NCI-H446 (cell line): ENCODE measurements around the gene DPP8.
"Not testable (repeated sequence)": the region's sequence is repeated elsewhere in the genome, so short reads cannot be mapped to it uniquely, and the experiment has no call there.

Experiments used
- DNase-seq, 2 experiments: peaks; one replicate each; lab custom pipeline; 2025; lab: John Stamatoyannopoulos, UW

DPP8 gene

DNA sequence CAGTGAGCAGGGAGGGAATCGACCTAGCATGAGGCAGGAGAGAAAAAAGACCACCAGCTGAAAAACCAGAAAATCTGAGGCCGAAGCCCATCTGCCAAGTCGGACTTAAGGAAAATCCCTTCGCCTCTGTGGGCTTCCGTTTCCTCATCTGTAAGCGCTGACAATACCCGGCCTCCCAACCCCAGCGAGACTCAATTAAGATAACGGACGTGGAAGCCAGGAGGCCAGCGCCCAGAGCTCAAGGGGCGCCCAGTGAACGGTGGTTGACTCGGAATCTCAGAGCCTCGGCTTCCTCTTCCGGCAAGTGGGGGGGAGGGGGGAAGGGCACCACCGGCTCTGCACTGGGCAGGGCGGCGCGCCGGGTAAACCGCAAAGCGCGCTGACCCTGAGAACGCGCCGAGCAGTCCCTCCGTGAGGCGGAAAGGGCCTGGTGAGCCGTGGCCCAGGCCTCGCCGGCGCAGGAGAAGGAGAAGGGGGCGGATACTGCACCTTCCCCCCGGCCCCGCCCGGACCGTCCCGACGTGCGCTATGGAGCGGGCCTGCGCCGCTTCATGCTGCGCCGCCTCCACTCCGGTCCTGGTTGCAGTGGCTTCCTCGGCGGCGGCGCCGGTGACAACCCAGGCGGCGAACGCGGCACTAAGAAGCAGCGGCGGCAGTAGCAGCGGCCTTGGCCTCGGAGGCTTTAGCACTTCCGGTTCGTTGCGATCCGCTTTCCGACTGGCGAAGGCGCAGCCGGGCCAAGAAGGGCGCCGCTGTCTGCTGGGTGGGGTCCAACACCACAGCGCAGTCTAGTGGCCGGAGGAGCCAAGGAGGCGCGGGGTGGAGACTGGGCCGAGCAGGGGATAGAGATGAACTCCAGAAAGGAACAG, at the start of gene DPP8:
Gene DPP8 (minus strand): TSS at position 693 of the 869 bp plus-strand sequence. CDS start 5,136 bp downstream, outside the sequence.
- DNase-seq: peak; percentile 58 to 91

DNA sequence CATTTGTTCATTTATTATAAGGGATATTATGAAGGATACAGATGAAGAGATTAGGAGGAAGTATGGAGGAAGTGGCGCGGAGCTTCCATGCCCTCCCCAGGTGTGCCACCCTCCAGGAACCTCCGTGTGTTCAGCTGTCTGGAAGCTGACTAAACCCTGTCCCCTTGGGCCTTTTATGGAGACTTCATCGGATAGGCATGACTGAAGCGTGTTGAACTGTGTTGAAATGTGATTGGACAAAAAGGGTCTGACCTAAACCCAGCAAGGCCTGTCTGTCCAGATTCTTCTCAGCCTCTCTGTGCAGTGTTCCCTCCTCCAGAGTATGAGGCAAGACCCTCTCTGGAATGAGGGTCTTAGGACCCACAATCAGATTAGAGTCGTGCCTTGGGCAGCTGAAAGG, 44.4 kb upstream of the DPP8 start:
- no peak for DNase-seq

DNA sequence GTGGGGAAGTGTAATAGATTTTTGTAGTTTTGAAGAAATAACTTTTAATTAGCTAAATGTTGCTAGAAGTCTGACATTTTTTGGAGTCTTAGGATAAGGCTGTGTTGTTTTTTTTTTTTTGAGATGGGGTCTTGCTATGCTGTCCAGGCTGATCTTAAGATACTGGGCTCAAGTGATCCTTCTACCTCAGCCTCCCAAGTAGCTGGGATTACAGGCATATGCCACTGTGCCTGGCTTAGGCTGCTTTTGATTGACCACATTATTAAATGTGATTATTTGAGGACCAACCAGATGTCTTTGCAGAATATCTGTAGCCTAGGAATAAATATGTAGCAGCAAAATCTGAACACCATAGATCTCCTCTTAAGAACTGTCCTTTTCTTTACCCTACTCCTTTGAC, 42.5 kb upstream of the DPP8 start:
- DNase-seq: no peak

DNA sequence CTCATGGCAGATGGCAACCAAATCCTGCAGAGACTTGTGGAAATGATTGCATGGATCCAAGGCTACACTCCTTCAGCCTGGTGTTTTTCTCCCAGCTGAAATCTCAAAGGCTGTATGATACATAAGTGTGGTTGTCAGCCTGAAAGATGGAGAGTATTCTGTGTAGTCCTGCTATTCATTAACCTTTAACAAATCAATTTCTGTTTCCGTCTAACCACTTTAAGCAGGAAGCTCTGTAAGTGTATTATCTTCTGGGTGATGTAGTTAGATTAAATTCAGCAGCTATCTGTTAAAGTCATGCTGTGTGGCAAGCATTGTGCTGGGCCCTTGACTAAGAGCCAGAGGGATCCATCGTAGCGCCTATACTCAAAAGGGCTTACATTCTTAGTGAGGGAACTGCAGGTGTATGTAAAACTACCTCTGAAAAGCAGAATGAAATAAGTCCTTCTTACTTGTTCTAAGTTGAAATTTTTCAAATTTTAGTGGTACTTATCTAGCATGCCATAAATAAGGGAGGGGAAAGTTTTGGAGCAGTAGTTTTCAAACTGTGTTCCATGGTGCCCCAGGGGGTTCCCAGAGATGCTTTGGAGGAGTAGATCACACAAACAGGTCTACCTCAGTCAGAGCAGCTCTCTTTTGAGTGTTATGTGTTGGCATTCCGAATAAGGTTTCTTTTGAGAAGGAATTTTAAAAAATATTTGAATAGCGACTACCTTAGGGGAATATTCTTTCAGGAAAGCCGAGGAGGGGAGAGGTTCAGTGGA, 41.7 kb upstream of the DPP8 start:
- no peak for DNase-seq

DNA sequence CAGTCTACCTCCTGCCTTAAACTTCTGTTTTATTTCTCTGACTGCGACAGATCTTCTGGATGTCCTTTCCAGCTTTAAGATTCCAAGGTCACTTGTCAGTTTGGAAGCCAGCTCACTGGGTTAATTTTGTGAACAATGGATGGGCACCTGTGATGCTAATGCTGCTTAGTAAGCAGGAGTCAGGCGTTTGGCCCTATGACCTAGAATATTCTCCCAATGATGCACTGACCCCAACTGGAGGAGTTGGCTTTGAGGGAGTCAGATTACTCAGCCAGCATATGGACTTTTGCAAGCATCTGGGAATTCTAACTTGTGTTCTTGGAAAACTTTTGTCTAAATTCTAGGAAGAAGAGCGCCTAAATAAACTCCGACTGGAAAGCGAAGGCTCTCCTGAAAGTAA, 40.8 kb upstream of the DPP8 start:
- no peak for DNase-seq

DNA sequence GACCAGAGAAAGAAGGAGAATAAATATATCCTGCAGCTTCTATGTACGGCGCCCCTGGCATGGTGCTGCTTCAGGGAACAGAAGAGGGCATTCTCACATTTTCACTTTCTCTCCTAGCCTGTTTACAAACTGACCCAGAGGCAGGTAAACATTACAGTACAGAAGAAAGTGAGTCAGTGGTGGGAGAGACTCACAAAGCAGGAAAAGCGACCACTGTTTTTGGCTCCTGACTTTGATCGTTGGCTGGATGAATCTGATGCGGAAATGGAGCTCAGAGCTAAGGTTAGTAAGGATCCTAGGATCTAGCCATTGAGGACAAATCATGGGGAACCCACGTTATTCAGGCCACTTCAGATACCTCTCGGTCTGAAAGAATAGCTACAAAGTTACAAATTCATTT, 39.1 kb upstream of the DPP8 start:
- no peak for DNase-seq

DNA sequence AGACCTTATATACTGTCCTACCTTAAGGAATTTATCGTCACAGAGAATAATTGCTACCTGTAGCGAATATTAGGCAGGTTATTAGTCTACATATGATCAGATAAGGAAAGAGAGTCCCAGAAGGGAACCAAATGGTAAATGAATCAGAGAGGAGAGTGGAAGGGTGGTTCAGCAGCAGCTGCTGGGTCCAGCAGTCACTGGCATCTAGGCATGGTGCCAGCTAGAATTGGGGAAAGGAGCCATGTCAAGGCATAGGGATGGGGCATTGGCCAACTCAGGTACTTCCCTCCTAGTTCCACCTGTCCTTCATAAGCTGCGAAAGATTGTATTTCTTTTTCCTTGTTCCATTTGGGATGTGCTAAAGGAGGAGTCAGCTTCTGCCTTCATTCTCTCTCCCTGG, 36.2 kb upstream of the DPP8 start:
- no peak for DNase-seq

DNA sequence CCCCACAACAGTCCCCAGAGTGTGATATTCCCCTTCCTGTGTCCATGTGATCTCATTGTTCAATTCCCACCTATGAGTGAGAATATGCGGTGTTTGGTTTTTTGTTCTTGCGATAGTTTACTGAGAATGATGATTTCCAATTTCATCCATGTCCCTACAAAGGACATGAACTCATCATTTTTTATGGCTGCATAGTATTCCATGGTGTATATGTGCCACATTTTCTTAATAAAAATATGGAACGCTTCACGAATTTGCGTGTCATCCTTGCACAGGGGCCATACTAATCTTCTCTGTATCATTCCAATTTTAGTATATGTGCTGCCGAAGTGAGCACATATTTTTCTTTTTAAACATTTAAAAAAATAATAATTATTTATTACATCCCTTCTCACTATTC, 35.4 kb upstream of the DPP8 start:
- DNase-seq: not testable (repeated sequence)

DNA sequence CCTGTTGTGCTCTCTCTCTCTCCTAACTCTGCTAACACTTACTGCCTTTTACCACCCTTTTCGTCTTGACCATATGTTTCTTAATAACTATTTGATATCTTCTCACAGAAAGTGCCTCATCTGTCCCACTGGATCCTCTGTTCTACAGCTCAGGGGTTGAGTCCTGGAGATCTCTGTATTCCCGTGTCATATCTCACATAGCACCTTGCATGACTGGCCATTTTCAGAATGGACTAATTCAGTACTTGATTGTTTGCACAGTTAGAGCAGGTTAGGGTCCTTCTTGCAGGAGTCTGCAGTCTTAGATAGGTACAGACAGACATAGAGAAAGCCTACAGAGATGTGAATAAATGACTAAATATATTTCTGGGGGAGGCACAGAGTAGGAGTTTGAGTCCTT, 33.7 kb upstream of the DPP8 start:
- no peak for DNase-seq

DNA sequence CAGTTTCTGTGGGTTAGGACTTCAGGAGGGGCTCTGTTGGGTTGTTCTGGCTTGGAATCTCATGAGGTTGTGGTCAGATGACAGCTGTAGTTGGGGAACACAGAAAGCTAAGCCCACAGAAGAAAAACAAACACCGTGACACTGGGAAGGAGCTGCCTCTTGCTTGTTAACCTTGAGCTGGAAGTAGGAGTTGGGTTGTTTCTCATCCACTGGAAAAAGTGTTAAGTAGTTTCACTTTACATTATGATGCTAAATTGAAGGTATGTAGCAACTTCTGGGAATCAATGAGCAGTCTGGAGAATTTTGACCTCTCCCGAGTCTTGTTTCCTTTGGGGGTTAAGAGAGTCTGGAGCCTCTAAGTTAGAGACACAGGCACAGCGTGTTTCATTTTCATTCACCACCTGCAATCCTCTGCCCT, 33.2 kb upstream of the DPP8 start:
- DNase-seq: no peak

DNA sequence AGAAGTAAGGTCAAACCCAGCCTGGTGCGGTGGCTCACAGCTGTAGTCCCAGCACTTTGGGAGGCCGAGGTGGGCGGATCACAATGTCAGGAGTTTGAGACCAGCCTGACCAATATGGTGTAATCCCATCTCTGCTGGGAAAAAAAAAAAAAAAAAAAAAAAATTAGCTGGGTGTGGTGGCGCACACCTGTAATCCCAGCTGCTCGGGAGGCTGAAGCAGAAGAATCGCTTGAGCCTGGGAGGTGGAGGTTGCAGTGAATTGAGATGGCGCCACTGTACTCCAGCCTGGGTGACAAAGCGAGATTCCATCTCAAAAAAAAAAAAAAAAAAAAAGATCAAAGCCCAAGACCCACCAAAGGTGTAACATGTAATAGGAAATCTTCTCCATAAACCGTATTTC, 31.8 kb upstream of the DPP8 start:
- DNase-seq: not testable (repeated sequence)

DNA sequence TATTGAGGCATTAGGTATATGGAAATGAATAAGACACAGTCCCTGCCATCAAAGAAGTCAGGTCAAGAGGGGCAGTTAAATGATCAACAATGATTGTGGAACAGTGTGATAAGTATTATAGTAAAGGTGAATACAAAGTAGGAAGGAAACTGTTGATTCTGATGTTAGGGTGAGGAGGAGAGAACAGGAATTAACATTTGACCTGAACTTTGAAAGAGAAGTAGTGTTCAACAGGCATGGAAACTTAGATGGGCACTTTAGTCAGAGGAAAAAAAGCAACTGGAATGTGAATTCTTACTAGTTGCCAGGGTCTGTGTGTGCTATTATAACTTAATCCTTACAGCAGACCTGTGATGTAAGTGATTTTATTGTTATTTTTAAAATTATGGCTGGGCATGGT, 30.4 kb upstream of the DPP8 start:
- DNase-seq: no peak

DNA sequence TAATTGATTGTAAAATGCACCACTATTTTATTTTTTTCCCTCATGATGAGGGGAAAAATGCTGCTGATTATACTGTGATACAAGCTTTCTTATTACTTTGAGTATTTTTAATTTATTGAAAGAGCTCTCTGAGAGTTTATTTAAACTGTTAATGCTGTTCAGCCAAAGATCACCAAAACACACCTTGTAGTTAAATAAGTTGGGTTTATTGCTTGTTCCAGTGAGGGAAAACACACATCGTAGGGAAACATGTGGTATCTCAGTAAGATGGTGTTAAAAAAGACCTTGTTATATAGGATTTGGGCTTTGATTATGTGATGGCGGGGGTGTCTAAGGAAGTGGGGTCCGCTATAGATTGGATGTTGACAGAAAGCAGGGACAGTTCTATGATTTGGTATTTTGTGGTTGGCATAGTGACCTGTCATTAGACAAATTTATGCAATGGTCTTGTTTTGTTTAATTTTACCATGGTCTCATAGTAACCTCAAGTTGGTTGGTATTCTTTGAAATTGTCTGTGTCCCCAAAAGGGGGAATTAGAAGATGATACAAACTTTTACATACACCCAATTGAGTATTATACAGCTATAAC, 23.8 kb upstream of the DPP8 start:
- no peak for DNase-seq

DNA sequence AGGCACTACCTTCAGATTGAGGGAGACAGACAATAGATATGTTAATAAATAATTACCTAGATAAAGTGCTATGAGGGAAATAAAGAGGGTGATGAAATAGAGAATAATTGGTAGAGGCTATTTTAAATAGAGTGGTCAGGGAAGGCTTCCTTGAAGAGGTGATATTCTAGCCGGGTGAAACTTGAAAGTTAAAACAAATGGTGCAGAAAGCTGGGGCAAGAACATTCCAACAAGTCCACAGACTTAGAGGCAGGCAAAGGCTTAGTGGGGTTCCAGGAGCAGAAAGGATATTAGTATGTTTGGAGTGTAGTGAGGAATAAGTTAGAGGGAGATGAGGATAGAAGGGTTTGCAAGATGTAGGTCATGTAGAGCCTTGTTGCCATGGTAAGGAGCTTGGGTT, 22.8 kb upstream of the DPP8 start:
- no peak for DNase-seq

DNA sequence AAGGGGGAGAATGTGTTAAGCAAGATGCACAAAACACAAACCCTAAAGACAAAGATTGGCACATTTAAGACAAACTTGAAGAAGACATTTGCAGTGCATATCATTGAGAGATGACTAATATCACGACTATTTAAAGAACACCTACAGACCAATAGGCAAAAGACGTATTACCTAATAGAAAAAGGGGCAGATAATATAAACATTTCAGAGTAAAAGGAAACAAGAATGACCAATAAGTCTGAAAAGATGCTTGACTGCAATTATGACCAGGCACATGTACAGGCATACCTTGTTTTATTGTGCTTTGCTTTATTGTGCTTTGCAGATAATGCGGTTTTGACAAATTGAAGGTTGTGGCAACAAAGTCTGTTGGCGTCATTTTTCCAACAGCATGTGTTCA, 17.7 kb upstream of the DPP8 start:
- no peak for DNase-seq

DNA sequence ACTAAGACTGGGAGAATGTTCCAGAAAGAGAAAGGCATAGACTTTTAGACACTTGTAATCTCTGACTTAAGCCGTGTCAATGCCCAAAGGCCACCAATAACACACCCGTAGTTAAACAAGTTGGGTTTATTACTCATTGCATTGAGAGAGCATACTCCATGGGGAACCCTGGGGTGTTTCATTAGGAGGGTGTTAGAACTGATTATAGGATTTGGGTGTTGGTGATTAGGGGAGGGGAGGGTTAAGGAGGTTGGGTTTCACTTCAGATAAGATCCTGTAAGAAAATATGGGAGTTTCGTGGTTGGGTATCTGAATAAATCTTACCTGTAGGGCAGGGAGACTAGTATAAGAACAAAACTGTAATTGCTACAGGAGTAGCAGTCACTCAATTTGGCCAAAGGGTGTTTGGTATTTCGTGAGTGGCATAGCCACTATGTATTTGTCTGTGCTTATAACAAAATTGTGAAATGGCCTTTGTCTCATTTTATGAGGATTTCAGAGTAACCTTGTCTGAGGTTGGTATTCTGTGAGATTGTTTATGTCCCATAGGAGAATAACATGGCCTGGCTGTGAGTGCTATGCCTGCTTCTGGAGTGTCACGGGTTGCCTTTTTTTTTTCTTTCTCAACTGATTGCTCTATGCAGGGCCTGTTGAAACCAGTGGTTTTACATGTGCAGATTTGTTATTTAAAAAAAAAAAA, 15.7 kb upstream of the DPP8 start:
- no peak for DNase-seq

DNA sequence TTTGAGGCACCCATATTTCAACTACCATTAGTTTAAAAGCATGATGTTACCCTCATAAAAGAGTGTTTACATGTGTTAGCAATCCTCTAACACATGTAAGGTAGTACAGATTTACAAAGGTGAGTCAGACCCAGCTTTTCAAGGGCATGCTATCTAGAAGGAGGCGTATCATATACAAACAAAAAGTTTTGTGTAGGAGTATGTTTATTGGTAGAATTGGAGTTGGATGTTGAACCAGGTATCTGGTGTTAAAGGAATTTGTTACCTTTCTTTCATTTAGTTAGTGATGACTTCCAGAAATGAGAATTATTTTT, 15.2 kb upstream of the DPP8 start:
- no peak for DNase-seq

DNA sequence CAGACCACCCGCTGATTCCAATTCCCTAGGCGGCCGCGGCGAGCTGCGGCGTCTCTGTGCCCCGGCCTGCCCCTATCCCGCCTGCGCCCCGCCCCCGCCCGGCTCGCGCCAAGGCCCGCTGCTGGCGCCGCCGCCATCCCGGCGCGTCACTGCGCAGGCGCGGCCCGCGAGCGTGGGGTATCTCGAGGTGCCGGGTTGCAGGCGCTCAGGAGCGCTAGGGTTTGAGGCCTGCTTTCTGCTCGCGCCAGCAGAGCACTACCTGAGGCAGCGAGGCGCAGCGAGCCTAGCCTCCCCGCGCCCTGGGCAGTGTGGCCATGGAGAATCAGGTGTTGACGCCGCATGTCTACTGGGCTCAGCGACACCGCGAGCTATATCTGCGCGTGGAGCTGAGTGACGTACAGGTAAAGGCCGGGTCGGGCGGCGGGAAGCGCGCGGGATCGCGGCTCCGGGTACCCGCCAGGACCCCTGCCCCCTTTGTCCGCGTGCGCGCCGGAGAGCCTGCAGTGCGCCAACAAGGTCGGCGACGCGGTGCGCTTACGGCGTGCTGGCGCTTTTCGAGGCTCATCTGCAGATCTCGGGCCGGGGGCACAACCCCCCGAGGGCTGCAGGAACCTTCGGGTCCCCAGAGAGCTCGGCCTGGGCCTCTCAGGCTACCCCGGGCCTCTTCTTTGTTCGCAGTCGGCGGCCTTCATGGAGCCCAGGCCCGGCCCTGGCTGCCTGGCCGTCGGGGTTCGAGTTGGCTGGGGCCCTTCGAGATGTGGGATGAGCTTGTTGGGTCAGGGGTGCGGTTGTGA, 13.0 kb upstream of the DPP8 start, which contains the start of gene HACD3:
Gene HACD3 (plus strand): TSS at position 146 of the 794 bp plus-strand sequence. CDS start 169 bp downstream, at position 315.
- DNase-seq: peak; percentile 59 to 89

DNA sequence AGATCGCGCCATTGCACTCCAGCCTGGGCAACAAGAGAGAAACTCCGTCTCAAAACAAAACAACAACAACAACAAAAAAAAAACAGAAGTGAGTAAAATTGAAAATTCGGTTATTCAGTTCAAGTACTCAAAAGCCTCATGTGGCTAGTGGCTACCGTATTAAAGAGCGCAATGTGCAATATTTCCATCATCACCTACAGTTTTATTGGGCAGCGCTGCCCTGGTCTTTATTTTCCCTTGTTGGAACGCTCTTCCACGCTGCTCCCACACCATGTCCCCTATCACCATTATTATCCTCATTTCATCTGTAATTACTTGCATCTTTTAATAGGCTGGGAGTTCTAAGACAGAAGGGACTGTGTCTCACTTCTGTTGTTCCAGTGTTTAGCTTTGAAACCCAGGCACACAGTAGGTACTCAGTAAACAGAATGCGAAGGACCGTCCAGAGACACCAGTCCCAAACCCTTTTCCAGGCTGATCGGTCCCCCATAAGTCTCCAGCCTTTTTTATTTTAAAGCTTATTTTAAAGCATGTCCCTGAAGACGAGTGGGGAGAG, 12.4 kb upstream of the DPP8 start:
- no peak for DNase-seq

DNA sequence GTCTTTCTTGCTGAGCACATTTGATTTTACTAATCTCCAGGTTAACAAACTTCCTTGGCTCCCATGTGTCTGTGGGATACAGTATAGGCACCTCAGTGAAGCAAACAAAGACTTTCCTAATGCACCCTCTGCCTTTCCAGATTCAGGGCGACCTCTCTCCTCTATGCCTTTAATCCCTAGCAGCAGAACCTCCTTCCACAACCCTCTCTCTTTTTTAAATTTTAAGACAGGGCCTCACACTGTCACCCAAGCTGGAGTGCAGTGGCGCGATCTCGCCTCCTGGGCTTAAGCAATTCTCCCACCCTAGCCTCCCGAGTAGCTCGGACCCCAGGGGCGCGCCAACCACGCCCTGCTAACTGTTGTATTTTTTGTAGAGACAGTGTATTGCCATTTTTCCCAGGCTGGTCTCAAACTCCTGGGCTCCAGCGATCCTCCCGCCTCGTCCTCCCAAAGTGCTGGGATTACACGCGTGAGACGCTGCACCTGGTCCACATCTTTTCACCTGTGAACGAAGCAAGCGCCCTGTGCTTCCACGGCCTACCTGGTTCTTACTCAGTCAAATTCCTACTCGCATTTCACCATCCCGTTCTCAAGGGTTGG, 11.1 kb upstream of the DPP8 start:
- DNase-seq: no peak

DNA sequence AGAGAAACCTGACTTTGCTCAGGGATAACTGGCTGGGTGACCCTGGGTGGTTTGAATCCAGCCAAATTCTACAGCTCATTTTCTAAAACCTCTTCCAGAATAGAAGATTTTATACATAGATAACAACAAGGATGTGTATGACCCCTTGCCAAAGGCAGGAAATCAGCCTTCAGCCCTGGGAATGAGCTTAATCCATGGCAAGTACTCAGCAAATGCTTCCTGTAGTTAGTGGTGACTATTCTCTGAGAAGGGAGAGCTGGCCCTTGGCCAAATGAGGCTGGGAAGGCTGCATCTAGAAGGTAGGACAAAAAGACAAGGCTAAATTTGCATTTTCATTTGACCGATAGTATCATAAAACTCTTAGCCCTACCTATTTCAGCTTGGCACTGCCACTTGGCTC, 8.1 kb upstream of the DPP8 start:
- no peak for DNase-seq
